HG03520 (cell line): ENCODE measurements around the gene MAOB.
"Not testable (repeated sequence)": the region's sequence is repeated elsewhere in the genome, so short reads cannot be mapped to it uniquely, and the experiment has no call there.

Source experiments
- ATAC-seq: cut with Tn5 transposase; IDR thresholded peaks from one replicate; pipeline ENCODE4 v1.9.1; 2021; ENCODE audit warnings: mild to moderate bottlenecking, moderate library complexity; ENCODE audit not compliant: unreplicated experiment

MAOB gene

GRCh38 chrX:43882294-43882681 lies at the start of gene MAOB:
TSS of gene MAOB (minus strand) at chrX:43882450. CDS start at chrX:43882299, 151 bp downstream.
- ATAC-seq = no peak

GRCh38 chrX:43922032-43922431 lies 39.8 kb upstream of the MAOB start:
- ATAC-seq = not testable (repeated sequence)

DNA sequence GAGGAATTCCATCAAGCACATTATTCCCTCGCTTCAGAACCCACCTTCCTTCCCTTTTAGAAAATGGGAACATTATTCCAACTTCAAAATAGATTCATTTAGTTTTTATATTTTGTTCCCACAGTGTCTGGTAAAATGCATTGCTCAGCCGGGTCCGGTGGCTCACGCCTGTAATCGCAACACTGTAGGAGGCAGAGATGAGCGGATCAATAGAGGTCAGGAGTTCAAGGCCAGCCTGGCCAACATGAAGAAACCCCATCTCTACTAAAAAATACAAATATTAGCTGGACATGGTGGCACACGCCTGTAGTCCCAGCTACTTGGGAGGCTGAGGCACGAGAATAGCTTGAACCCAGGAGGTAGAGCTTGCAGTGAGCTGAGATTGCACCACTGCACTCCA lies 28.5 kb upstream of the MAOB start:
- not testable (repeated sequence) for ATAC-seq

- no peak for ATAC-seq
Measured at GRCh38 chrX:43910012-43910411, 27.8 kb upstream of the MAOB start.

DNA sequence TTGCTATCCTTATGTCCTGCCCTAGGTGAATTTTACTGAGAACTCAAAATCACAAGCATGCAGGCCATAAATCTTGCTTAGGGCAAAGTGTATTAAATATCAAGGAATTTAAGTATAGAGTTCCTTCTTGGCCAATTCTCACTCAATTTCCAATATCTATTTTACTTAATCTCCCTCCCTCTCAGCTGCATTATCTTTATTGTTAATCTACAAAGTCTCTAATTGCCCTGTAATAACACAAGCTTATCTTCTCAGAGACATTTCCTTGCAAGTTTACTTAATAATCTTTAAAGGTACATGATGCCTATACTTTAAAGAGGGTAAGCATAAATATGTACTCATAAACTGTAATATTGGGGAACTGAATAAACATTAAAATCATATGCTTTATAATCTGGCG lies 26.9 kb upstream of the MAOB start:
- ATAC-seq = no peak

DNA sequence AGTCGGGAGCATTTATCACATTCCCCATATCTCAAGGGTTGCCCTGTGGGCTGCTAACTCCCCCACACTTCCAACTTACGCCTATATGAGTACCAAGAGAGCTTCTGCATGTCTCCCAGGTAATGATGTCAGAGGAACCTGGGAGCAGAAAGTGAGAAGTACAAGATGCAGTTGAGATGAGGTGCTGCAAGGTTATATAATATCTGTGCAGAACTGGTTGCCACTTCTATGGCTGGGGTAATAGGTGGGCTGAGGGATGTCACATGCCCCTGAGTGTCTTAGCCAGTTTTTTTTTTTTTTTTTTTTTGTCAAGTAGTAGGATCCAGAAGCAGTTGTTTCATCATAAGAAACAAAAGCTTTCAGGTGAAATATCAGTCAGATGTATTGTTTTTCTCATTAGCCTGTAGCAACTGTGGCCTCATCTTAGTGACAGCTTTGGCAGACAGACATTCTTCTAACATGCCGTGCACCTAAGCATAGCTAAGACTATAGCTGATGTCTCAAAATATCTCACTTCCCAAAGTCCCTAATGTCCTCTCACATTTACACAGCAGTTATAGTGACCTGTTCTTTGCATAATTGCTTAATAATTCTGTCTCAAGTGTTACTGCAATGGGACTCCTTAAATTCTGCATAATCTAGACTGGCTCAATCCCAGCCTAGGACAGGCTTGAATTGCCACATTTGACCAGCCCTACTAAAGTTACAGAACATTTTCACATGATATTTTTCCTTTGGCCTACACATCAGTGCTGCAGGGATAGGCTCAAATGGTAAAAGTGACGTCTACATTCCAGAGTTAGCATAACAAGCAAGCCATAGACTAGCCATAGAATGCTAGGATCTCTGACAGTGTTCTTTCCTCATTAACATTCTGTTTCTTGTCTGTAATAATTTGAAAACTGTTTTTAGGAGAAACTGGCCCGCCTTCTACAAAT lies 17.9 kb upstream of the MAOB start:
- no peak for ATAC-seq

DNA sequence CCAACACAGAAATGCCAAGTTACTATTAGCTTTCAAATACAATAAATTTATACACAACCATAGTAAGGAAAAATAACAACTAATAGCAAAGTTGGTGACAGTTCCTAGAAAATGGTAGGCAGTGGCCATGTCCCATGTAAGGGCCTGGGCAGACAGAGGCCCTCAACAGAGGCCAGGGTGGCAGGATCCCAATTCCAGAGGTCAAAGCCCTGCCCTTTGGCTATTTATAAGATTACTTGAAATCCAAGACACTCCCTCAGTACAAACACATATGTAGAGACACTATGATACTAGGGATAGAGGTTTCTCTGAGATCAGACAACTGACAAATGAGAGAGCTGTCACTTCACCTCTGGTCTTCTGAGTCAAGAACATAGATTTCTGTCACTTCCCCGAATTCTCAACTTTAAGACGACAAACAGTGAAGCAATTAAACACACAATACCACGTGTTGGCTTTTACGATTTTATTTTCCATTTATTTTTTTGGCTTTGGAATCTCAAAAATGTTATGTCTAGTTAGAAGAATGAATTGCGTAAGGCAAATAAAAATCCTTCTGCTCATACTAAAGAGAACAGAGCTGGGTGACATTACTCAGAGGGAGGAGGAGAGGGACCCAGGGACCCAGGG lies 16.3 kb upstream of the MAOB start:
- ATAC-seq = no peak

GRCh38 chrX:43897290-43897689 lies 15.0 kb upstream of the MAOB start:
- ATAC-seq = no peak

- no peak for ATAC-seq
Measured at GRCh38 chrX:43892336-43892870, 10.2 kb upstream of the MAOB start.

DNA sequence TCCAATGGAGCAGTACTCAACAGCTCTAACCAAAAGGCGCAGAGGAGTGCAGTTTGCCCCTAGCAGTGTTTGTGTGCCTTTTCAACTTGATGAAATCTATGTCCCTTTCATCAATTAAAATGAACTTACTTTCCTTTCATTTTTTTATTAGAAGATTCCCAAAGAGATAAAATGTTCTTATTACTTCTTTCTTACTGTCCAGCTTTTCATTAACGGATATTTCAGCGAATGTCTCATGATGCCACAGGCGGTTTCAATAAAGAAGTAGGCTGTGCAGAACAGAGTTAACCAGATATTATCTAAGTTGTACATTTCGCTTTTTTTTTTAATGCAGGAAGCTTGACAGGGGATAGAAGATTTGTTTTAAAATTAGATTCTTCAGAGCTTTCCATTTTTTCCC lies 3.4 kb upstream of the MAOB start:
- ATAC-seq = no peak

DNA sequence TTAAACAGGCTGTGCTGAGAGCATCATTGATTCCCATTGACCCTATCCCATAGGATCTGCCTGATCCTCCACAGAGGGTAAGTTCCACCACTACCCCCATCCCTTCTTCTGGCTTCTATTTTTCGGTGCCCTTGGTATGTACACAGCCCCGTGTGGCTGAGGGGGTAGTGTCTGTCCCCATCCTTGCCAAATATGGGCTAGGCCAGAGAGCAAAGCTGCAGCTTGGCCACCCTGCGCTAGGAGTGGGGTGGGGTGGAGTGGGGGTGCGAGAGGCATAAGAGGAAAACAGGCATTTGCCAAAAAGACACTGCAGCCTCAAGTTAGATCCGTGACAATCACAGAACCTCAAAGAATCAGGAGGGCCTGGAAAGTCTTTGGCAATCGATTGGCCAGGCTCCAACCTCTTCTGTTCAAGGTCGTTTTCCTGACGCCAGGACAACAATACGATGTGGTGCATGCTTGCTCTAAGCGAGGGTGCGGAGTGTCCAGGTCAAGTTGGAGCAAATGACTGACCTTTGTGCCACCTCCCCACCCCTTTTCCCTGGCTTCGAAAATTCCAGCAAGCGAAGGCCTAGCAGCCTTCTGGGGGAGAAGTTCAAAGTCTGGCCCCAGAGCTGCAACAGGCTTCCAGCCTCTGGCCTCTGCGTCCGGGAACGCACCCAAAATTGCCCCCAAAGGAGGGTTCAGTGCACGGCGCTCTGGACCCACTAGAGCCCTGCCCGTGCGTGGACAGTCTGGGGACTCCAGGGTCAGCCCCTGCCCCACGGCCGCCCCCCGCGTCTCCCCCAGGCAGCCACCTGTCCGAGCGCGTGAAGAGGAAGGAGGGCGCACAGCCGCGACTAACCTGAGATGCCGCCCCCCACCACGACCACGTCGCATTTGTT lies 598 bp downstream of the MAOB start:
- ATAC-seq = no peak

GRCh38 chrX:43880425-43880824 lies 1.8 kb downstream of the MAOB start:
- no peak for ATAC-seq

- ATAC-seq = no peak
Measured at GRCh38 chrX:43878906-43879526, 3.2 kb downstream of the MAOB start.

- ATAC-seq = no peak
Measured at GRCh38 chrX:43876680-43877079, 5.6 kb downstream of the MAOB start.

GRCh38 chrX:43870758-43871419 lies 11.4 kb downstream of the MAOB start:
- ATAC-seq = no peak

- no peak for ATAC-seq
Measured at GRCh38 chrX:43870011-43870410, 12.2 kb downstream of the MAOB start.

- no peak for ATAC-seq
Measured at GRCh38 chrX:43868791-43869190, 13.5 kb downstream of the MAOB start.

DNA sequence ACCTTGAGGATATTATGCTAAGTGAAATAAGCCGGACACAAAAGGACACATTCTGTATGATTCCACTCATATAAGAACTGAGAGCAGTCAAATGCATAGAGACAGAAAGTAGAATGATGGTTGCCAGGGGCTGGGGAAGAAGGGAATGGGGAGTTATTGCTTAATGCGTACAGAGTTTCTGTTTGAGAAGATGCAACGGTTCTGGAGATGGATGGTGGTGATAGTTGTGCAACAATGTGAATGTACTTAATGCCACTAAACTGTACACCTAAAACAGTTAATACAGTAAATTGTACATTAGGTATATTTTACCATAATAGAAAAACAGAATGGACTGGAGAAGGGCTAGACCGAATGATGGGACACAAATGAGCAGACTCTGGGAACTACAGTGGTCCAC lies 15.8 kb downstream of the MAOB start:
- no peak for ATAC-seq

- no peak for ATAC-seq
Measured at GRCh38 chrX:43865791-43866190, 16.5 kb downstream of the MAOB start.

- no peak for ATAC-seq
Measured at GRCh38 chrX:43862434-43862833, 19.8 kb downstream of the MAOB start.
